CD14-positive monocyte (primary cell): ENCODE data around the gene DRAXIN. TPM values are rescaled to one million over a fixed set of nuclear protein-coding genes. Genes with fewer than 3 reads are reported as not detected.
A peak's percentile ranks its signal among the peaks of the same experiment; 100 is the strongest.

Experiments used
- DNase-seq, 3 donors: peaks; one replicate each; pipeline ENCODE4 v3.0.0-alpha.2; 2011 to 2022
- H2AFZ ChIP-seq: 2 replicates; pipeline ENCODE4 v1.6.0; 2012; ENCODE audit warnings: mild to moderate bottlenecking, low read depth, low read length, inconsistent platforms; ENCODE audit not compliant: insufficient read depth, poor library complexity, severe bottlenecking
- H3K27ac ChIP-seq, 2 donors: 1 replicate in 1 of 2; 2 replicates in 1 of 2; pipeline ENCODE4 v1.5.1; 2012 to 2013; ENCODE audit warnings: low read length in 2 of 2, control low read depth in 1 of 2, inconsistent platforms in 1 of 2, low read depth in 1 of 2, mild to moderate bottlenecking in 1 of 2
- H3K27me3 ChIP-seq, 2 donors: one replicate each; pipeline versions ENCODE4 v1.6.0 to v1.6.1; 2011 to 2013; ENCODE audit warnings: low read length in 2 of 2; ENCODE audit not compliant: control insufficient read depth in 2 of 2, insufficient read depth in 2 of 2
- H3K36me3 ChIP-seq, 2 donors: replicated peaks in 1 of 2; 1 replicate in 1 of 2; 2 replicates in 1 of 2; pipeline versions ENCODE4 v1.5.1 to v1.6.1; 2012 to 2013; ENCODE audit warnings: low read length in 2 of 2, control low read depth in 1 of 2, inconsistent platforms in 1 of 2, mild to moderate bottlenecking in 1 of 2; ENCODE audit not compliant: insufficient read depth in 2 of 2, control insufficient read depth in 1 of 2
- H3K4me1 ChIP-seq, 2 donors: 1 replicate in 1 of 2; 2 replicates in 1 of 2; pipeline versions ENCODE4 v1.5.1 to v1.6.1; 2012 to 2013; ENCODE audit warnings: low read length in 2 of 2, control low read depth in 1 of 2, inconsistent platforms in 1 of 2, mild to moderate bottlenecking in 1 of 2, moderate library complexity in 1 of 2; ENCODE audit not compliant: insufficient read depth in 2 of 2, control insufficient read depth in 1 of 2
- H3K4me2 ChIP-seq: replicated peaks from 2 replicates; pipeline ENCODE3; 2012; ENCODE audit warnings: low read length, moderate library complexity, mild to moderate bottlenecking; ENCODE audit not compliant: poor library complexity, severe bottlenecking; ENCODE audit errors: extremely low read depth
- H3K4me3 ChIP-seq, 3 experiments: fragments of 200-600 bp in 1 of 3; sonication (generic) in 1 of 3; replicated peaks in 1 of 3; 1 replicate in 2 of 3; 2 replicates in 1 of 3; pipeline ENCODE4 v1.5.1; 2011 to 2013; ENCODE audit warnings: low read length in 3 of 3, mild to moderate bottlenecking in 3 of 3, control low read depth in 2 of 3, low read depth in 2 of 3, inconsistent platforms in 1 of 3, moderate library complexity in 1 of 3
- H3K79me2 ChIP-seq: 2 replicates; pipeline ENCODE4 v1.6.0; 2012; ENCODE audit warnings: mild to moderate bottlenecking, control low read depth, inconsistent platforms, low read length, moderate library complexity; ENCODE audit not compliant: insufficient read depth
- H3K9ac ChIP-seq: 2 replicates; pipeline ENCODE4 v1.6.0; 2017; ENCODE audit warnings: low read length, mild to moderate bottlenecking; ENCODE audit not compliant: insufficient read depth, poor library complexity, severe bottlenecking
- H3K9me3 ChIP-seq, 2 donors: replicated peaks in 1 of 2; 1 replicate in 1 of 2; 2 replicates in 1 of 2; pipeline versions ENCODE4 v1.5.1 to v1.6.1; 2012 to 2013; ENCODE audit warnings: low read length in 2 of 2, control low read depth in 1 of 2; ENCODE audit not compliant: control insufficient read depth in 1 of 2, insufficient read depth in 1 of 2
- H4K20me1 ChIP-seq: 2 replicates; pipeline ENCODE4 v1.6.0; 2012; ENCODE audit warnings: mild to moderate bottlenecking, low read length, control low read depth, moderate library complexity; ENCODE audit not compliant: insufficient read depth
- H3K27ac Mint-ChIP-seq, 7 donors: one replicate each; pipeline ENCODE4 v1.8.0; 2020; ENCODE audit warnings: mild to moderate bottlenecking in 7 of 7, mixed read lengths in 7 of 7, moderate library complexity in 6 of 7, inconsistent platforms in 2 of 7
- H3K27me3 Mint-ChIP-seq, 3 donors: one replicate each; pipeline ENCODE4 v1.8.0; 2021 to 2022; ENCODE audit warnings: low read depth in 3 of 3, mild to moderate bottlenecking in 3 of 3, mixed read lengths in 3 of 3, moderate library complexity in 3 of 3, inconsistent platforms in 1 of 3
- H3K36me3 Mint-ChIP-seq, 2 donors: one replicate each; pipeline ENCODE4 v1.8.0; 2020; ENCODE audit warnings: mixed read lengths in 2 of 2, inconsistent platforms in 1 of 2, mild to moderate bottlenecking in 1 of 2
- H3K4me1 Mint-ChIP-seq: one replicate; pipeline ENCODE4 v1.8.0; 2020; ENCODE audit warnings: mild to moderate bottlenecking, mixed read lengths
- H3K4me3 Mint-ChIP-seq, 2 donors: one replicate each; pipeline ENCODE4 v1.8.0; 2020; ENCODE audit warnings: mild to moderate bottlenecking in 2 of 2, mixed read lengths in 2 of 2, moderate library complexity in 1 of 2
- H3K9me3 Mint-ChIP-seq, 7 donors: one replicate each; pipeline ENCODE4 v1.8.0; 2020 to 2022; ENCODE audit warnings: mixed read lengths in 7 of 7, mild to moderate bottlenecking in 6 of 7, moderate library complexity in 6 of 7, inconsistent platforms in 2 of 7
- CTCF ChIP-seq: fragments of 200-600 bp; IDR thresholded peaks from one replicate; pipeline ENCODE4 v1.8.0; 2022; ENCODE audit warnings: antibody characterized with exemption, mild to moderate bottlenecking
- WGBS: methylation state at CpG from one replicate; pipeline ENCODE4 v1.1.5; 2013; ENCODE audit warnings: missing lambda C conversion rate; ENCODE audit not compliant: insufficient coverage; 5-methylcytosine and 5-hydroxymethylcytosine counted together
- intact Hi-C, 2 donors: fragments of 100-400 bp; cut with micrococcal nuclease; formaldehyde crosslinking; loops; one replicate each; pipeline versions ENCODE4 v1.15.0 to v1.15.1; 2023
- polyA plus RNA-seq, 3 donors: library from polyadenylated mRNA; depleted of rRNA in 1 of 3; unstranded in 2 of 3; stranded (reverse) in 1 of 3; fragments of 300-500 nt in 2 of 3; fragments of >200 nt in 1 of 3; fragmentation: Illumina TruSeq in 2 of 3; gene quantifications; 1 replicate in 2 of 3; 2 replicates in 1 of 3; pipeline ENCODE4 v1.2.3, GENCODE V29; 2012 to 2021

Gene DRAXIN
- polyA plus RNA-seq, 3 donors = 0.14 to 0.27 (median 0.18) TPM

- WGBS = 7% methylated on average over 39 of the region's 47 CpGs
- no peaks in the 10 kb centered on the region for H3K79me2 ChIP-seq
- peaks cover 5 to 54% of the 10 kb centered on the region in 2 donors for H3K27me3 ChIP-seq
- peak overlapping the region in 1 of 3 experiments; percentile 44 for H3K4me3 ChIP-seq
- peak overlapping the region in 1 of 7 donors; percentile 38 for H3K27ac Mint-ChIP-seq
- no peak overlapping the region for H3K27ac ChIP-seq
- peak; percentile 64 to 73 (median 70) for DNase-seq
- H3K4me1 Mint-ChIP-seq = peaks cover 22% of the 10 kb centered on the region
- H3K4me2 ChIP-seq = peak overlapping the region; percentile 61
- TF ChIP-seq CTCF = peak; percentile 83
- no peaks in the 10 kb centered on the region for H3K9me3 ChIP-seq
- peaks cover 4 to 9% of the 10 kb centered on the region in 2 donors for H3K36me3 Mint-ChIP-seq
- intact Hi-C loops = loop anchor here (1.0 to 5.0 kb wide), 4 partner anchors 67 to 99 kb away; no protein-coding TSS in a partner anchor
- no peaks in the 10 kb centered on the region for H3K36me3 ChIP-seq
- H3K4me1 ChIP-seq = peaks cover 9 to 29% of the 10 kb centered on the region in 2 donors
- H2AFZ ChIP-seq = peak overlapping the region; percentile 61
- H3K27me3 Mint-ChIP-seq = peaks cover 50 to 70% (median 56%) of the 10 kb centered on the region in 3 donors
- peak overlapping the region; percentile 16 to 89 for H3K4me3 Mint-ChIP-seq
- H3K9me3 Mint-ChIP-seq = peaks cover 0 to 5% (median 0%) of the 10 kb centered on the region in 7 donors
- no peak overlapping the region for H3K9ac ChIP-seq
- H4K20me1 ChIP-seq = no peaks in the 10 kb centered on the region
Measured at GRCh38 chr1:11650331-11650991, 41.0 kb upstream of the DRAXIN start.

GRCh38 chr1:11651017-11651416 lies 40.5 kb upstream of the DRAXIN start:
- Histone ChIP-seq H4K20me1 (no peaks in the 10 kb centered on the region), H3K36me3 (no peaks in the 10 kb centered on the region), H3K4me1 (peaks cover 9 to 34% of the 10 kb centered on the region in 2 donors), H2AFZ (no peak overlapping the region), H3K27me3 (peaks cover 5 to 57% of the 10 kb centered on the region in 2 donors), H3K4me3 (peak overlapping the region in 1 of 3 experiments; percentile 44), H3K9ac (no peak overlapping the region), H3K79me2 (no peaks in the 10 kb centered on the region), H3K9me3 (no peaks in the 10 kb centered on the region), H3K27ac (no peak overlapping the region), H3K4me2 (peak overlapping the region; percentile 61)
- H3K36me3 Mint-ChIP-seq = peaks cover 6 to 12% of the 10 kb centered on the region in 2 donors
- peaks cover 54 to 75% (median 62%) of the 10 kb centered on the region in 3 donors for H3K27me3 Mint-ChIP-seq
- peak overlapping the region in 1 of 2 donors; percentile 89 for H3K4me3 Mint-ChIP-seq
- peaks cover 23% of the 10 kb centered on the region for H3K4me1 Mint-ChIP-seq
- intact Hi-C loops = loop anchor here (2.0 to 5.0 kb wide), 3 partner anchors 66 to 96 kb away; no protein-coding TSS in a partner anchor
- H3K9me3 Mint-ChIP-seq = peaks cover 0 to 5% (median 0%) of the 10 kb centered on the region in 7 donors
- TF ChIP-seq CTCF = no peak
- H3K27ac Mint-ChIP-seq = peak overlapping the region in 1 of 7 donors; percentile 38
- WGBS = 97% methylated on average over 3 of the region's 4 CpGs
- DNase-seq = no peak
